ENCODE measurements around the gene TTC39C.
A peak's percentile ranks its signal among the peaks of the same experiment; 100 is the strongest.

TTC39C gene

GRCh38 chr18:24160086-24160485 lies 145.5 kb downstream of the TTC39C start:
- no peak overlapping the region for H3K4me3 ChIP-seq (ENCODE audit: low read length)
- DNase-seq (ENCODE audit: low read depth, low spot score): no peak

- H3K4me3 ChIP-seq (ENCODE audit: low read length): no peak overlapping the region
- no peak for DNase-seq (ENCODE audit: low read depth, low spot score)
Observed at GRCh38 chr18:24161304-24161703, 146.8 kb downstream of the TTC39C start.

GRCh38 chr18:24168496-24168895 lies 153.9 kb downstream of the TTC39C start:
- DNase-seq (ENCODE audit: low read depth, low spot score): no peak
- H3K4me3 ChIP-seq (ENCODE audit: low read length): no peak overlapping the region

- peak; percentile 5 for DNase-seq (ENCODE audit: low read depth, low spot score)
- H3K4me3 ChIP-seq (ENCODE audit: low read length): no peak overlapping the region
Observed at GRCh38 chr18:24170360-24170759, 155.8 kb downstream of the TTC39C start.

- H3K4me3 ChIP-seq (ENCODE audit: low read length): no peak overlapping the region
- DNase-seq (ENCODE audit: low read depth, low spot score): no peak
Observed at GRCh38 chr18:24173997-24174396, 159.4 kb downstream of the TTC39C start.

GRCh38 chr18:24176727-24177416 lies 162.3 kb downstream of the TTC39C start:
- no peak overlapping the region for H3K4me3 ChIP-seq (ENCODE audit: low read length)
- DNase-seq (ENCODE audit: low read depth, low spot score): peak; percentile 45

- H3K4me3 ChIP-seq (ENCODE audit: low read length): no peak overlapping the region
- no peak for DNase-seq (ENCODE audit: low read depth, low spot score)
Observed at GRCh38 chr18:24177499-24178133, 163.1 kb downstream of the TTC39C start.

- H3K4me3 ChIP-seq (ENCODE audit: low read length): no peak overlapping the region
- DNase-seq (ENCODE audit: low read depth, low spot score): no peak
Observed at GRCh38 chr18:24180048-24180447, 165.5 kb downstream of the TTC39C start.

GRCh38 chr18:24181806-24182205 lies 167.3 kb downstream of the TTC39C start:
- DNase-seq (ENCODE audit: low read depth, low spot score): no peak
- no peak overlapping the region for H3K4me3 ChIP-seq (ENCODE audit: low read length)

Measured in Jurkat, Clone E6-1 (cell line).